GM13977 (cell line): ENCODE data around the gene TREM1.

Experiments
- DNase-seq: peaks from one replicate; pipeline ENCODE4 v3.0.0; 2012; ENCODE audit warnings: low spot score
- in situ Hi-C: fragments of 300-500 bp; cut with MboI; formaldehyde crosslinking; loops from one replicate; pipeline ENCODE4 v1.12.0; 2022; ENCODE audit warnings: low sequenced_read_pairs, low pct_unique_long_range_greater_than_20kb, mixed read lengths, inconsistent platforms; ENCODE audit not compliant: unreplicated experiment
- TF ChIP-seq, protein P1 (sequence below): IDR thresholded peaks from 2 replicates; pipeline ENCODE4 v1.5.1; 2012; ENCODE audit warnings: mild to moderate bottlenecking, control low read depth; ENCODE audit not compliant: insufficient read depth; ENCODE audit errors: extremely low read depth, missing control alignments

Gene TREM1

DNA sequence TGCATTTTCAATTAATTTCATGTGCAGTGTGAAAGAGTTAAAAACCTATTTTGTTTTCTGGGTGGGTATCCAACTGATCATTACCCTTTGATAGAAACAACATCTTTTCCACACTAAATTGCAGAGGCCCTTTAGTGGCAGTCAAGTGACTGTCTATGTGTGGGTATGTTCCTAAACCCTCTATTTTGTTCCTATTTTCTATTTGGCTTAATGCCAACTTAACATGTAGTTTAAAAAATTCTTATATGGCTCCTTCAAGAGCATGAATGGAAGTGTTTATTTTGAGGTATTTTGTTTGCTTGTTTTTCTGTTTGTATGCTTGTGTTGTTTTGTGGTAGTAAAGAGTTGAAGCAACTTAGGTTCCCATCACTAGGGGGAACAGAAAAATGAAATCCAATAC is 19.9 kb downstream of the TREM1 start:
- DNase-seq = no peak
- TF ChIP-seq, protein P1, sequence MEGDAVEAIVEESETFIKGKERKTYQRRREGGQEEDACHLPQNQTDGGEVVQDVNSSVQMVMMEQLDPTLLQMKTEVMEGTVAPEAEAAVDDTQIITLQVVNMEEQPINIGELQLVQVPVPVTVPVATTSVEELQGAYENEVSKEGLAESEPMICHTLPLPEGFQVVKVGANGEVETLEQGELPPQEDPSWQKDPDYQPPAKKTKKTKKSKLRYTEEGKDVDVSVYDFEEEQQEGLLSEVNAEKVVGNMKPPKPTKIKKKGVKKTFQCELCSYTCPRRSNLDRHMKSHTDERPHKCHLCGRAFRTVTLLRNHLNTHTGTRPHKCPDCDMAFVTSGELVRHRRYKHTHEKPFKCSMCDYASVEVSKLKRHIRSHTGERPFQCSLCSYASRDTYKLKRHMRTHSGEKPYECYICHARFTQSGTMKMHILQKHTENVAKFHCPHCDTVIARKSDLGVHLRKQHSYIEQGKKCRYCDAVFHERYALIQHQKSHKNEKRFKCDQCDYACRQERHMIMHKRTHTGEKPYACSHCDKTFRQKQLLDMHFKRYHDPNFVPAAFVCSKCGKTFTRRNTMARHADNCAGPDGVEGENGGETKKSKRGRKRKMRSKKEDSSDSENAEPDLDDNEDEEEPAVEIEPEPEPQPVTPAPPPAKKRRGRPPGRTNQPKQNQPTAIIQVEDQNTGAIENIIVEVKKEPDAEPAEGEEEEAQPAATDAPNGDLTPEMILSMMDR = no peak
- in situ Hi-C loops = no loop called here

- TF ChIP-seq, protein P1 = no peak
- DNase-seq = no peak
- in situ Hi-C loops = no loop called here
These were observed 23.2 kb downstream of the TREM1 start for GRCh38 chr6:41263267-41263666.

DNA sequence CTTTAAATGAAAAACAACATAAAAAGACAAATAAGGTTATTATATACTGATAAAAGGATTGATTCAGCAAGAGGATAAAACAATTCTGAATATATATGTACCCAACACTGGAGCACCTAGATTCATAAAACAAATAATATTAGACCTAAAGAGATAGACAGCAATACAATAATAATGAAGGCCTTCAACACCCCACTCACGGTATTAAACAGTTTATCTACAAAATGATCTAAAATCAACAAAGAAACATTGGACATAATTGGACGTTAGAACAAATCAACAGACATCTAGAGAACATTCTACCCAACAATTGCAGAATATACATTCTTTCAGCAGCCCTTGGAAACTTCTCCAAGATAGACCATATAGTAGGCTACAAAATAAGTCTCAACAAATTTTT is 24.1 kb downstream of the TREM1 start:
- TF ChIP-seq, protein P1 = no peak
- DNase-seq = no peak
- in situ Hi-C loops = no loop called here

- TF ChIP-seq, protein P1 = no peak
- DNase-seq = no peak
- in situ Hi-C loops = no loop called here
These were observed 28.3 kb downstream of the TREM1 start for GRCh38 chr6:41258196-41258493.

- in situ Hi-C loops = no loop called here
- DNase-seq = no peak
- TF ChIP-seq, protein P1 = no peak
These were observed 28.9 kb downstream of the TREM1 start for GRCh38 chr6:41257369-41258195.

GRCh38 chr6:41256383-41256782 is 30.1 kb downstream of the TREM1 start:
- DNase-seq = peak; percentile 33
- TF ChIP-seq, protein P1 = no peak
- in situ Hi-C loops = no loop called here

- in situ Hi-C loops = no loop called here
- DNase-seq = no peak
These were observed 30.7 kb downstream of the TREM1 start for GRCh38 chr6:41255638-41256246.

More at GRCh38 chr6:41255638-41256246, 30.7 kb downstream of the TREM1 start:
- TF ChIP-seq, protein P1 = no peak
